Stimulated activated CD8-positive, alpha-beta memory T cell treated with anti-CD3 and anti-CD28 coated beads, Interleukin-12 subunit alpha, Interleukin-12 subunit beta, amount 100 ng/mL, for 1 hour (primary cell): ENCODE measurements around the gene MAP3K5.

Source experiments
- DNase-seq: peaks from one replicate; pipeline ENCODE4 v3.0.0-alpha.2; 2020; ENCODE audit warnings: low read depth

Gene MAP3K5

DNA sequence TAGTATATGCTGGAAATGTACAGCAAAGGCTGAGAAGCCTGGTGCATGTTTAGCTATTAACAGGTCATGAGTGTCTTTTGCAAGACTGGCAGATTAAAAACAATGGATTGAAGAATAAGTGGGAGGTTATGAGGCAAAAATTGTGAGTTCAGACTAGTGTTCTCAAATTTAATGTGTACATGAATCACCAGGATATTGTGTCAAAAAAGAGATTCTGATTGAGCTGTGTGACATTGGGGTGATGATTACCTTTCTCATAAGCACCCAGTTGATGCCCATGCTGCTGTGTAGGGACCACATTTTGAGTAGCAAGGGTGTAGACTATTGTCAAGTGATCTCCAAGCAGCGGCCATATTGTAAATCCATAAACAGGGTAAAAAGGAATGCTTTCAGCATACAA lies 44.8 kb downstream of the MAP3K5 start:
- no peak for DNase-seq

DNA sequence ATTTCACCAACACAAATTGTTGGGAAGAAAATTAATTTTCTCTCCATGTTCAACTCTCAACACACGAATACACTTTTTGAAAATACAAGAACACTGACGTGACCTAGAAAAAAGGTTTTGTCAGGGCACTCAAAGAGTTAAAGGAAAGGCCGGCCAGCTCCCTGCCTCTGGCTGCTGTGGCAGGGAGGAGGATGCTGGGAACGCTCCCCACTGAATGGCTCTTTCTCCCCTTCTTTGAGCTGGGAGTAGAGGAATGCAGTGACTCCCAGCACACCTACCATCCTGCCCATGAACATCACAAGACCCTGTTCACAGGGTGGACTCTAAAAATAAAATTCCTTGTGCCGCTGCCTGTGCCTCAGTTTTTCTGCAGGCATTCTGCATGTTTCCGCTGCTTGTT lies 47.0 kb downstream of the MAP3K5 start:
- no peak for DNase-seq

DNA sequence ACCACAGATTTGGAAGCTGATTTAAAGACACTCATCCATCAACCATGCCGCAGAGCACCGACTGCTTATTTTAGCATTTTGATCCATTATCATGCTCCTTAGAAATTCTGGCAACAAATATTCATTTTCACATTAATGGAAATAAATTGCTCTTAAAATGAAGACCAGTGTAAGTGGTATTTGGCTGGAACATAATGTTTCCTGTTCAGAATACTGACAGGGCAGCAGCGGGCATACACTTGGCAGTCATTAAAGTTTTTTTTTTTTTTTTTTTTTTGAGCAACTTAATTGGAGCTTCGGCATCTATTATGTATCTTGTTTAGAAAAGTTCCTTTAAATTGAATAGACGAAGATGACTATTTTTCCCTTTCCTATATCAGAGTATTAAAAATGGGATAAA lies 47.4 kb downstream of the MAP3K5 start:
- DNase-seq = no peak

DNA sequence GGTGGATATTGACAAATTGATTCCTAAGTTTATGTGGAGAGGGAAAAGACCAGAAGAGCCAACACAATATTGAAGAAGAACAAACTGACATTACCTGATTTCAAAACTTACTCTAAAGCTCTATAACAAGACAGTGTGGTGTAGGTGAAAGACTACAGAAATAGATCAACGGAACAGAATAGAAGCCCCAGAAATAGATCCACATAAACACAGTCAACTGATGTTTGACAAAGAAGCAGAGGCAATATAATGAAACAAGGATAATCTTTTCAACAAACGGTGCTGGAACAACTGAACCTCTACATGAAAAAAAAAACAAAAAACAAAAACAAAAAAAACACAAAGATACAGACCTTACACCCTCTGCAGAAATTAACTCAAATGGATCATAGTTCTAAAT lies 50.2 kb downstream of the MAP3K5 start:
- DNase-seq = no peak

DNA sequence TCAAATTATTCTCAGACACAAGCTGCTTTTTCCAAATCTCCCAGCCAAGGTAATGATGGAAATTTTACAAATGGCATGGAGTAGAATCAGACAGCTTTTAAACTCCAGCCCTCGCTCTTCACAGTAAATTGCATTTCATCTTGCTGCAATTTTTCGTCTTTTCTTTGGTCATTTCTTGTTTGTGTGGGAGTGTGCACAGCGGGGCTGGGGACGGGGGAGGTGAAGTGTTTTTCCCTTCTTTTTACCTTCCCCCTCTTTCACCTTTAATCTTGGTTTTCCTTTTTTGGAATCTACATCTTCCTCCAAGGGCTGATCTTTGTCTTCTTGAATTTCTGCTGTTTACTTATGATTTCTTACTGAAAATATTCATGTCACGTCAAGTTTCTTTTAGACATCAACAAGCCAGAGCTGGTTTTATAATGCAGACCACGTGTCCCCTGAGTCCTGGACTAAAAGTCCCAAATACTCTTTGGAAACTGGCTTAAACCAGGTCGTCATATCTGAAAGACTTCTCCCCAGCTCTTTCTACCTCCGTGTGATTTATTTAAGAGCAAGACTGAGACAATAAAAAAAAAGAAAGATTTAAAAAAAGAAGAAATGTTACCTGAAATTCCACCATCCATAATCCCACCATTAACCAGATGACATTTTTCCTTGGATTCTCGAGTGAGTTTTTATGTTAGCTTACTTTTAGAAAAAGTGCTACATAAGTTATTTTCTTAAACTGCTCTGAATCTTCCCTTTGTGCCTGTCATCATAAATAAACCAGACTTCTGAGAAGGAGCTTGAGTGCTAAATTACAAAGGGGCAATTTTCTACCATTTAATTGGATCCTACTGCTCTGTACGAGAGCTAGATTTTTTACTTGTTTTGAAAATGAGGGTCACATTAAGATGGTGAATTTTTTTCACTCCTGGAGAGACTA lies 52.0 kb downstream of the MAP3K5 start:
- no peak for DNase-seq

DNA sequence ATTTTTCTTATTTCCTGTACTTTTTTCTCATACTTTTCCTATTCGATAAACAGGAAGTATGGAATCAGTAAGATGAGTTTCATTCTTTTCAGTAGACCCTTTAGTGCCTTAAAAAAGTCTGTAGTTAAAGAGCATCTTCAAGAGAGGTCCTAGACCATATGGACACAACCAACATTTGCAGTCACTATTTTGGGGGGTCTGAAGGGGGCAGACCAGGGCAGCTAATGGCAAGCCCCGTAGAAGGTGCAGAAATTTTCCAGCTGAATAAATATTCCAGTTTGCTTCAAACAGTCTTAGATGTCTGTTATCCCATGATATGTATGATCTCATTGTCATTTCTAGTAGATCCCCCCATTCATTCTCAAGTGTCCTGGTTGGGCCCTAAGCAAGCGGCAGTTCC lies 52.8 kb downstream of the MAP3K5 start:
- no peak for DNase-seq

DNA sequence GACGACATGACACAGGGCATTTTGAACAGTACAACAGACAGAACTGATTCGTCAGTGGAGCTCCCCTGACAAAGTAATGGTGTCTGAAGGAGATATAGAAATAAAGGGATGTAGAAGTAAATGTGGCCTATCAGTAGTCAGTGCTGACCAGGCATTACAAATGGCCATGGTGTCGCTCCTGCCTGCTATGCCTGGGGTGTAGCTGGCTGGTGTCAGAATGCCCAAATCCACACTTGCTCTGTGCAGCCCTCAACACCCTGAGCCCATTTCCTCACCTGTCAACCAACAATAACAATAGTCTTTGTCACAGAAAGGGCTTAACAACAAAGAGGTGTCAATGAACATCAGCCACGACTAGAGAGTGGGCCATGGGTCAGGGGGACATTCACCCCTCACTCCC lies 53.2 kb downstream of the MAP3K5 start:
- no peak for DNase-seq

DNA sequence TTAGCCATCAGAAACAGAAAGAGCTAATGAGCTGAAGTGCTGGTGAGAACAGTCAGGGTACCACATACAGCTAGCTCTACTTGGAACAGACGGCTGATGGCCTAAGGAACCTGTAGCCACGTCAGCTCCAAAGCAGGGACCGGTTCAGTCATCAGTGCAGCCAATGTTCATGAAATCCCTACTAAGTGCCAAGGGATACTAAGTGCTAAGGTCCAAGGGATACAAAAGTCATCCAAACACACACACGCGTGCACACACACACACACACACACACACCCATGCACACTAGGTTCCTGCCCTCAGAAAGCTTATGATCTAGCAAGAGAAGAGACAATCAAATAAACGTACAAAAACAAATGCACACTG lies 53.6 kb downstream of the MAP3K5 start:
- no peak for DNase-seq

DNA sequence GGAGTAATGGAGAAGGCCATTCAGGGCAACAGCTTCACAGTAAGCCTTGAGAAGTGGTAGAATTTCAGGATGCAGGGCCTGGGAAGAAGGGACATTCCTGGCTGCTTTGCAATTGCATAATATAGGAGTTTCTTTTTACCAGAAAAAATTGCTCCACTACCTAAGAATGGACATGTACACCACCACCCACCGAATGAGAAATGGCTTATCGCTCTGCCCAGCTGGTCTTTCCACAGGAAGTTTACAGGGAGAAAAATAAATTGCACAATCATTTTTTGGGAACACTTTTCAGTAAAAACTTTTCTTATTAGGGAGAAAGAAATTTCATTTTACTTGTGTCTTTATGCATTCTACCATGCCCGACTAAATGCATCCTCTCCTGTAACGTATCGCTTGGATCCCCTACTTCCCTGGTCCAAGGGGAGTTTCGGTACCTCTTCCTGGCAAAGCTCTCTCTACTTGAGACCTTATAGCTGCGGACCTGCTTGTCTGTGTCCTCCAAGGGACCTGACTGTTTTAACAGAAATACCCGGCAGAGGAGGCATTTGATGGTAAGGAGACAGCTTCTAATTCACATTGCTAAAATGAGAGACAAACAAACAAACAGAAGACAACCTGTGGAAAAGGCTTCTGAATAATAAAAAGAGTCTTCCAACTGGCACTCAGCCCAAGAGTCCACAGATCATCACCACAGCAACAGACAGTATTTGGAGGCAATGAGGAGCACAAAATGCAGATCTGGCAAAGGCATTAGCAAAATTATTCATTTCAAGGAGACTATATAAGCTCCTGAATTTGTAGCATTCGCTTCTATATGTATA lies 54.2 kb downstream of the MAP3K5 start:
- no peak for DNase-seq

DNA sequence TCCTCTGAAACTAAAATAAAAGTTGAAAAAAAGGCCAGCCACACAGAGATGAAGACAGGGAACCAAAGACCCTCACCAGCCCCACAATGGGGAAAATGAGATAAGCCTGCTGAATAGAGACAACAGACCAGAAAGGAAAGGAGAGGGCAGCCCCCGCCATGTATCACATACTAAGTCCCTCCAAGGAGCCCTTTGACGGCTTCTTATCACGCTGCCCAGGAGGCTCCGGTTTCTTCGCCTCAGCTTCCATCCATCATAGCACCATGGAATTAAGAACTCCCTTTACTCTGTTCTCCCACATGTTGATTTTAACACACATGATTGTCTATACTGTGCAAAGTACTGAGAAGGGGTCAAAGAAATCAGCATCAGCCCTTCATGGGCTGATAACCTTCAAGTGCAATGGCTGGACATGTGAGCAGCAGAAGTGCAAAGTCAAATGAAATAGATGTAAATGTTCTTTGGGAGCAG lies 54.9 kb downstream of the MAP3K5 start:
- no peak for DNase-seq

DNA sequence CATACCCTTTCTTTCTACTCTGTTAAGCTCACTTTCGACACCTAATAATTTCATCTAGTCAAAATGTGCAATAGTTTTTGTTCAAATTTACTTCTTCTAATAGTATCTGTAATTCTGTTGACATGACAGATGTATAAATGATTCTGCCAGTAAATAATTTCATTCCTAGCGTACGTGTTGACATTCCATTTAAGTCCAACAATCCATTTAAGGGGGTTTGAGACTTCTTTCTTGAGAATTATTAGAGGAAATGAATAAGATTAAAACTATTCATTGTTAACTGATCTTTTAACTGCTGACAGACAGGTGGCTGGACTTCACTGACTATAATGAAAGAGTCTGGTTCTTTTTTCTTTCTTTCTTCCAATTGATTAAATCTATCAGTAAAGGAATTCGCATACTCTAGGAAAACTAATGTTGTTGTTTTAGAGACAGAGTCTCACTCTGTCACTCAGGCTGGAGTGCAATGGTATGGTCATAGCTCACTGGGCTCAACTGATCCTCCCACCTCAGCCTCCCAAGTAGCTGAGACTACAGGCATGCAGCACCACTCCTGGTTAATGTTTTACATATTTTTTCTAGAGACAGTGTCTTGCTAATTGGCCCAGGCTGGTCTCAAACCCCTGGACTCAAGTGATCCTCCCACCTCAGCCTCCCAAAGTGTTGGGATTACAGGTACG lies 55.9 kb downstream of the MAP3K5 start:
- no peak for DNase-seq

DNA sequence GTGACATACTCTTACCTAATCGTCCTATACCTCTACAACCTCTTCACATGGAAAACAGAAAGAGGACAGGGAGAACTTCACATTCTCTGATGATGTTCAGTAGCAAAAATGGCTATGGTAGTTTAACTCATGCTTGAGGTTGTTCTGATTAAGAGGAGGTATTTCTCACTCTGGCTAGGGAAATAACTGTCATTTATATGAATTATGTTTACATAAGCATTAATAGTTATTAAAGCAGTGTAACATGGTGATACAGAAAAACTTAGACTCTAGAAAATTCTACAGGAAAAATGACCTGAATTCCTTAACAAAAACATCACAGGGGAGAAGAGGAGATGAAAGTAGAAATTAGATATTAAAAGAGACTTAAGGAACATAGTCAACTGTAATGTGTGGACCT lies 57.3 kb downstream of the MAP3K5 start:
- DNase-seq = no peak

DNA sequence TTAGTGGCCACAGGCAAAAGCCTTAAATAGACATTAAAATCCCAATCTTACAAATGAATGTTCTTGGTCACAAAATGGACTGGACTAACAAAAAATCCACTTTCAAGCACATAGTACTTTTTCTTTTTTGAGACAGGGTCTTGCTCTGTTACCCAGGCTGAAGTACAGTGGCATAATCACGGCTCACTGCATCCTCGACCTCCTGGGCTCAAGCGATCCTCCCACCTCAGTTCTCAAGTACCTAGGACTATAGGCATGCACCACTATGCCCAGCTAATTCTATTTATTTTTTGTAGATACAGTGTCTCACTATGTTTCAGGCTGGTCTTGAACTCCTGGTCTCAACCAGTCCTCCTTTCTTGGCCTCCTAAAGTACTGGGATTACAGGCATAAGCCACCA lies 59.4 kb downstream of the MAP3K5 start:
- DNase-seq = no peak

DNA sequence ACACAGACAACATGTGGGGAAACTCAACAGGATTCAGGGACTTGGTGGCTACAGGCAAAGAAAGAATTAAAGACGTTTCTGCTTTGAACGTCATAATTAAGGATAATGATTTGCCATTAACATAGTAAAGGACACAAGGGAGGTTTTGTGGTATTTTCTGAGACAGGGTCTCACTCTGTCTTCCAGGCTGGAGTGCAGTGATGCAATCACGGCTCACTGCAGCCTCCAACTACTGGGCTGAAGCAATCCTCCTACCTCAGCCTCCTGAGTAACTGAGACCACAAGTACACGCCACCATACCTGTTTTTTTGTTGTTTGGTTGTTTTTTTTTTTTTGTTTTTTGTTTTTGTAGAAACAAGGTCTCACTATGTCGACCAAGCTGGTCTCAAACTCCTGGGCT lies 62.4 kb downstream of the MAP3K5 start:
- no peak for DNase-seq

DNA sequence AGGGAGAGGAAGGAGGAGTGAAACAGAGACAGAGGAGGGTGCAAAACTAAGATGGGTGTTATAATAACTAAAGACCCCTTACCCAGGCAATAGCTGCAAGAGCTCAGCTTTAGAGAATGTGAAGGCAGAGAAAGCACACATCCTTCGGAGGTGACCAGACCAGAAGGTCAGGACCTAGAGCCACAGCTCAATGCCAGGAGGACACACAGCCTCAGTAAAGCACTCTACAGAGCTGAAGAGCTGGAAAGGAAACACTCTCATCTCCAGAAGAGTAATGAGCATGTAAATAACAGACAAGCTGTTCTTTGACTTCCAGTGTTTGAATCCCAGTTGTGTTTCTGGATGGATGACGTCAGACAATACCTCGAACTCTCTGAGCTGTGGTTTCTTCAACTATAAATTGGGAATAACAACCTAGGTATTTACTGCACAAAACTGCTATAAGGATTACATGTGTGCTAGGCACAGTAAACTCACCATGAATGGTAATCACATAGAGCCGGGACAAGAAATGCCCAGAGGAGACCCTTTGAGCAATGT lies 63.2 kb downstream of the MAP3K5 start:
- DNase-seq = no peak

DNA sequence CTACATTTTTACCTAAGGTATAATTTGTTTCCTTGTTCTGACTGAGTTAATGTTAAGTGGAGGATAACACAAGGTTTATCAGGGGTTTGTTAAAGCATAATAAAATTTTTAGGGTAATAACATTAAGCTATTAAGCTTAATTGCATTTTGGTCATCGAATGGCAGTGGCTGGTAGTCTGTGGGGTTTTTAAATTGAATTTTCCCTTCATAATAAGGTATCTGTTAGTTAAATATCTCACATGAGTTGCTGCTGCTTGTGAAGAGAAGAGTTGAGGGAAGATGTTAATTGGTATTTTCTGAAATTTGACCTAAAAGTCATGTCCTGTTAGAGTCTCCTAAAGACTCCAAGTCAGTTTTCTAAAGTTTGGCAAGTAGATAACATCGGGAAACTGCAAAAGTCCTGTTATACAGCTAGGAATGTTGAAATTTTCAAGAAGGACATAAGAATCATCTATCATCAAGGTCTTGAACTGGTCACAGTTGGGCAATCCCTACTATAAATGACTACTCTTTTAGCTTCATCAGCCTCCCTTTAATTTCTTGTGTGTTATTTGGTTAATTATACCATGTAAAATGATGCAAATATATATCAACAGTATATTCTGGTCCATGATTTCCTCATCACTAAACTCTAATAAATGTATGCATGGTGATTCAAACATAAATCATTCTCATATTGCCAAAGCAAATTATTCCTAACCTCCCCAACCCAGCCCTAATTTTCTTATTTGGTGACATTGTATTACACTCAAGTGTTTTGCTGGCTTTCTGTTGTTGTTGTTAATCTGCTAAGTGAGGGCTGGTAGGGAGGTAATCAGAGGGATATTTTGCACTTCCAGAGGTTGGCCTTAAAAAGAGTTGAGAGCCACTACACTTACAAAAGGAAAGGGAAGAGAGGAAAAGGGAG lies 64.0 kb downstream of the MAP3K5 start:
- no peak for DNase-seq

DNA sequence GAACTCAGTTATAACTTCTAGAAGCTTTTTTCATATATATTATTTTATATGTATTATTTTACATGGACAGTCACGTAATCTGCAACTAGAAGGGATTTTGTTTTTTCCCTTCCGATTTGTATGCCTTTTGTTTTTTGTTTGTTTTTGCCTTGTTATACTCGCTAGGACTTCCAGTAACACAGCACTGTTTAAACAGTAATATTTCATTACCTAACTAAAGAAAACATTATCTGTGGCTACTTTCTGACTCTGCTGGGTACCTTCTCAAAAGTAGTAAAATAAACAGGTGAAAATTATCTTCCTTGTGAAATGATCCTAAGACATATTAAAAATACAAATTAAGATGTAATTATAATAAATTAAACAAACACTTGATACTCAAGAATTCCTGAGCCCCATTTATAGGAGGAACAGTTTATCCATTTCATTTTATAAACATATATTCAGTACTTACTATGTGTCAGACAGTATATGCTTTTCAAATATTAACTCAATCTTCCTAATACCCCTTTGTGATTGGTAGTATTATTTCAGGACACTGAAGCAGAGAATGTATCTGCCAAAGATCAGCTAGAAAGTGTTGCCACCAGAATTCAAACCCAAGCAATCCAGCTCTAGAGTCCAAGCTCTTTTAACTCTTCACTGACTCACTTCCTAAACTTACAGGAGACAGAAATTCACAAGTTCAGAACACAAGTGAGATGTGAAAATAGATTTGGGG lies 65.3 kb downstream of the MAP3K5 start:
- DNase-seq = no peak

DNA sequence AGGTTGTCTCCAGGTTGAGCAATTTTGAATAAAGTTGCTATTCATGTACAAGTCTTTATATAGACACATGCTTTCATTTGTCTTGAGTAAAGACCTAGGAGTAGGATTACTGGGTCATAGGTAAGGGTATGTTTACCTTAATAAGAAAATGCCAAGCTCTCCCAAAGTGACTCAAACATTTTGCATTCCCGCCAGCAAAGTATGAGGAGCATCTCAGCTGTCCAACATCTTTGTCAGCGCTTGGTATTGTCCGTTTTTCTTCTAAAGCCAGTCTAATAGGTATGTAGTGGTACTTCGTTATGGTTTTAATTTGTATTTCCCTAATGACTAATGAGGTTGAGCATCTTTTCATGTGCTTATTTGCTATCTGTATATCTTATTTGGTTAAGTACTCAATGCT lies 67.2 kb downstream of the MAP3K5 start:
- no peak for DNase-seq

DNA sequence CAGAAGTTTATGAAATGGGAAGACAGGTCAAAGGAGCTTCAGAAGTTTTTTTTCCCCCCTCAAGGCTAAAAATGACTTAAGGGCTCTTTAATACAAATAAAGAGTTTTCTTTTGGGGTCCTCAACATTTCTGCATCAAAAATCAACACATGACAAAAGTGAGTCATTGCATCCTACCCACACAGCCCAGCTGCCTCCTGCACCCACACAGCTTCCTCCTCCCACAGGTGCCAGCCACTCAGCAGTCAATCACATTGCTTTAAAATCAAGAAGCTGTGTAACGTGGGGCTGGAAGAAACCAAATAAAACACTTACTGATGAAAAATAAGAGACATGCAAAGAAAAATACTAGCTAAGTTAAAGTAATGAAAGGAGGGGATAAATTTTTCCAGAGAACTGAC lies 68.5 kb downstream of the MAP3K5 start:
- DNase-seq = peak; percentile 20

DNA sequence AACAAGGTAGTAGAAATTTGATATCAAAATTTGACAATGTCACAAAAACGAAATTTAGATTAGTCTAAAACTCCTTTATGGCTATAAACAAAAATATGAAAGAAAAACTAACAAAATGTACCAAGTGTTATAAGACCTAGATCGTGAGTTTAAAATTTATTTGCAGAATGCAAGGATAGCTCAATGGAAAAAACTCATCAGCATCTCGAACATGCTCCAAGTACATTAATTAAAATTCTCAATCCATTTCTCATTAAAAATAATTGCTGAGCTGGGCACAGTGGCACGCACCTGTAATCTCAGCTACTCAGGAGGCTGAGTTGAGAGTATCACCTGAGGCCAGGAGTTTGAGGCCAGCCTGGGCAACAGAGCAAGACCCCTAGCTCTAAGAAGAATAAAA lies 70.8 kb downstream of the MAP3K5 start:
- no peak for DNase-seq
